Measurements from ENCODE around the gene PTPRE. TPM values are rescaled to one million over a fixed set of nuclear protein-coding genes. Genes with fewer than 3 reads are reported as not detected.

PTPRE gene
- total RNA-seq, 6 experiments from 2014 or later, result 2.3 to 9.2 (median 2.7) TPM

GRCh38 chr10:127948791-127949190 lies 41.9 kb downstream of the PTPRE start:
- Histone ChIP-seq H3K27me3 (no peaks in the 10 kb centered on the region), H3K4me3 (no peak overlapping the region), H3K9me3 (no peaks in the 10 kb centered on the region), H3K36me3 (no peaks in the 10 kb centered on the region), H3K27ac (no peak overlapping the region), H3K4me1 (no peaks in the 10 kb centered on the region)
- DNase-seq (peak in 1 of 3 donors; percentile 25), ATAC-seq (peak; percentile 28 to 62 (median 30))
- TF ChIP-seq POLR2A (IDR thresholded peaks at IDR 0.05) (no peak), CTCF (IDR thresholded peaks at IDR 0.05) (no peak)
- intact Hi-C loops (cut with DNase I), result no loop called here
- 48% methylated on average over 3 of the region's 5 CpGs for WGBS (ENCODE audit: insufficient coverage, low coverage, low lambda C conversion rate, missing lambda C conversion rate)

DNA sequence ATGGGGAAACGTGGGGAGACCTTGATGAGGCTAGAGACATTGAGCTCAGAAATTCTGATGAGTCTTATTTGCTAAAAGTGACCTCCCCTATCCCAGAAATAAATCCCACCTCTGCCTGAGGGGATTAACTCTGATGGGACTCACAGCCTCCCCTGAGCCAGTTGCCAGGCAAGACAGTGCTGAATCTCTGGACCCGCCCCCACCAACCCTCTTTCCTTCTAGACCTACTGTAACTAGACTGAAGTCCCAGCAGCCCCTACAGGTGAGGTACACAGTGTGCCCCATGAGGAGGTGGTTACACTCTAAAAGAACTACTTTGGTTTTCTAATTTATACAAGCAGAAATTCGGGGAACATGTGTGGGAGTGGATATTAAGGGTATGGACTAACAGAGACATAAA lies 42.9 kb downstream of the PTPRE start:
- Histone ChIP-seq H3K27me3 (no peaks in the 10 kb centered on the region), H3K9me3 (no peaks in the 10 kb centered on the region), H3K4me1 (no peaks in the 10 kb centered on the region), H3K27ac (no peak overlapping the region), H3K4me3 (no peak overlapping the region), H3K36me3 (no peaks in the 10 kb centered on the region)
- WGBS (ENCODE audit: insufficient coverage, low coverage, low lambda C conversion rate, missing lambda C conversion rate), result 38% methylated on average over 2 of the region's 3 CpGs
- DNase-seq (peak in 1 of 3 donors; percentile 12), ATAC-seq (no peak)
- TF ChIP-seq CTCF (IDR thresholded peaks at IDR 0.05) (no peak), POLR2A (IDR thresholded peaks at IDR 0.05) (no peak)
- intact Hi-C loops (cut with DNase I), result no loop called here

DNA sequence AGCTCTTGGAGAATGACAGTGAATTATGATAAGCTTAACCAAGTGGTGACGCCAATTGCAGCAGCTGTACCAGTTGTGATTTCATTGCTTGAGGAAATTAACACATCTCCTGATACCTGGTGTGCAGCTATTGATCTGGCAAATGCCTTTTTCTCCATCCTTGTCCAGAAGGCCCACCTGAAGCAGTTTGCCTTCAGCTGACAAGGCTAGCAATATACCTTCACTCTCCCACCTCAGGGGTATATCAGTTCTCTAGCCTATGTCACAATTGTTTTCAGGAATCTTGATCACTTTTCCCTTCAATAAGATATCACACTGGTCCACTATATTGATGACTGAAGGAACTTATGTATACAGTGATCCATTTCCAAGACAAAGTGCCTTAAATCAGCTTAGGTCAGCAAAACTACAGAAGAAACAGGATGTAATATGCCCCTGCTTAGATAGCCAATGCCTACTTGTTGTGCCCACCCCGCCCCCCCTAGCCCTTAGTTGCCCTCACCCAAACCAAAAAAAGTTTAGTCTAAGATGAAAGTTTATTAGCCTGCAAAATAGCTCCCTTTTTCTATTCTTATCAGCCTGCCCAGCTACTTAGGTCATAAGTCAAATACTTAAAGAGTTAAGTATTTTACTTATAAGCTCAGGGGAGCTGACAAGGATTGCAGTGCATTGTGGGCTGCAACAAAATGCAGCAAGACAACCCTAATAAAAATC lies 45.1 kb downstream of the PTPRE start:
- no peaks in the 10 kb centered on the region for H3K36me3 ChIP-seq
- H3K9me3 ChIP-seq, result no peaks in the 10 kb centered on the region
- no peaks in the 10 kb centered on the region for H3K27me3 ChIP-seq
- TF ChIP-seq CTCF (IDR thresholded peaks at IDR 0.05) (no peak), POLR2A (IDR thresholded peaks at IDR 0.05) (no peak)
- 46% methylated on average over 2 of the region's 2 CpGs for WGBS (ENCODE audit: insufficient coverage, low coverage, low lambda C conversion rate, missing lambda C conversion rate)
- intact Hi-C loops (cut with DNase I), result no loop called here
- peak in 1 of 3 donors; percentile 6 for DNase-seq
- no peak for ATAC-seq
- H3K4me1 ChIP-seq, result no peaks in the 10 kb centered on the region
- no peak overlapping the region for H3K4me3 ChIP-seq
- no peak overlapping the region for H3K27ac ChIP-seq

DNA sequence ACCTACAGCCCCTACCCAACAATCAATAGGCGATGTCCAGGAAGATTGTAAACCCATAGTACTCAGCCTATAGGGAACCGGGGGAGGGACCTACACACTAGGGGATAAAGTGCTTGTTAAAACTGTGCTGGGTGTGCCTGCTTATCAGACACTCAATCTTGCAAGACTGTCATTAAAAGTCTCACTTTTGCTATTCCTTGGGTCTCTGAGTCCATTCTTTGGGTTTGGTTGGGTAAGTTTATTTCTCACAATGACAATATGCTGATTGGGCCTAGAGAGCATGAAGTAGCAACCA lies 45.6 kb downstream of the PTPRE start:
- TF ChIP-seq POLR2A (IDR thresholded peaks at IDR 0.05) (no peak), CTCF (IDR thresholded peaks at IDR 0.05) (no peak)
- DNase-seq, result no peak
- intact Hi-C loops (cut with DNase I), result no loop called here
- no peak for ATAC-seq
- Histone ChIP-seq H3K4me3 (no peak overlapping the region), H3K36me3 (no peaks in the 10 kb centered on the region), H3K27ac (no peak overlapping the region), H3K27me3 (no peaks in the 10 kb centered on the region), H3K4me1 (no peaks in the 10 kb centered on the region), H3K9me3 (no peaks in the 10 kb centered on the region)
- WGBS (ENCODE audit: insufficient coverage, low coverage, low lambda C conversion rate, missing lambda C conversion rate), result no CpG with 5 or more reads among the region's 2 CpGs

- WGBS (ENCODE audit: insufficient coverage, low coverage, low lambda C conversion rate, missing lambda C conversion rate), result 47% methylated on average over 4 of the region's 4 CpGs
- intact Hi-C loops (cut with DNase I), result no loop called here
- ATAC-seq, result no peak
Measured at GRCh38 chr10:127952918-127953317, 46.0 kb downstream of the PTPRE start.

More at GRCh38 chr10:127952918-127953317, 46.0 kb downstream of the PTPRE start:
- no peak for DNase-seq
- Histone ChIP-seq H3K4me3 (no peak overlapping the region), H3K9me3 (no peaks in the 10 kb centered on the region), H3K27ac (no peak overlapping the region), H3K27me3 (no peaks in the 10 kb centered on the region), H3K4me1 (no peaks in the 10 kb centered on the region), H3K36me3 (no peaks in the 10 kb centered on the region)
- no peak for TF ChIP-seq CTCF (IDR thresholded peaks at IDR 0.05)
- no peak for TF ChIP-seq POLR2A (IDR thresholded peaks at IDR 0.05)

Measured in right lobe of liver (tissue), 6 donors.